Measurements from ENCODE around the gene PHF24. TPM values are rescaled to one million over a fixed set of nuclear protein-coding genes. Genes with fewer than 3 reads are reported as not detected.
"Not testable (repeated sequence)": the region's sequence is repeated elsewhere in the genome, so short reads cannot be mapped to it uniquely, and the experiment has no call there.

PHF24 gene
- 0.37 and 0.42 TPM in 2 replicates for total RNA-seq (2014; rRNA removed; shearing (Covaris generic))

DNA sequence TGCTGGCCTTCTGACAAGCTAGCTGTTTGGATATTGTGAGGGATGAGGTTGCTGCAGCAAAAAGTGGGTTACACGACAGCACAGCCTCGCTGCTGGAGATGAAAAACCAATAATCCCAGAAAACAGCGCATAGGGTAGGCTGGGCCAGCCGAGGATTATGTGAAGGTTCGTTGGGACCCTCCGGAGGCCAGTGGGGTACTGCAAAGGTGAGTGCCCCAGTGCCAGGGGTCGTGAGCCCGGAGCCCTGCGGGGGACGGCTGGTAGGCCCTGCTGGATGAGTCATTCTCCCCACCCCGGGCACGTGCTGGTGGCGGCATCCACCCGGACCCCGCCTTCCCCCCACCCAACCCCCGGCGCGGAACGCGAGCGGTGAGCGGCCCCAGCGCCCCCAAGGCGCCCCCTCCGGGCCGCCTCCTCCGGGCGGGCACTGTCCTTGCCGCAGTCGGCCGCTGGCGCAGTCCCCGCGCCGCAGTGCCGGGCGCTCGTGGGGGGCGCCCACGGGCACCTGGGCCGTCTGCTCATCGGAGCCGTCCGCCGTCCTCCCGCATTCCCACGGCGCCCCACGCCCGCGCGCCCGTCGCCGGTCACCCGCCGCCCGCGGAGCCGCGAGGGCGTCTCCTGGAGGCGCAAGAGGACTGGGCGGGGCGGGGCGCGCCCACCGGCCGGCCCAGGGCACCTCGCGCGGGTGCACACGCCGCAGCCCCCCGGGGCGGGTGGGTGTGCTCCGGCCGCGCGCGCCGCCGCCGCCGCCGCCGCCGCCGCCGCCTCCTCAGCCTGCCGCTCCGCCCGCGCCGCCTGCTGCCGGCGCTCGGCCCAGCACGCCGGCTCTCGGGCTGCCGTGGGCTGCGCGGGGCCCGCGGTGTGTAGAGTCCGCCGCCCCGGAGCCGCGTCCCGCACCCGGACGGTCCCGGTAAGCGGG, at the start of gene PHF24:
Gene PHF24 (plus strand): TSS at position 794 of the 919 bp plus-strand sequence. CDS start 13,014 bp downstream, outside the sequence.
- no peaks in the 10 kb centered on the region for H3K36me3 ChIP-seq (replicated peaks; ENCODE audit: control insufficient read depth, insufficient read depth, low read length)
- H3K27me3 ChIP-seq (ENCODE audit: control insufficient read depth, insufficient read depth, low read length) = peaks cover 35% of the 10 kb centered on the region
- H3K4me3 ChIP-seq (ENCODE audit: insufficient read depth, low read depth, low read length) = peak within 1 kb of the TSS; percentile 41
- DNase-seq = peak; percentile 79

DNA sequence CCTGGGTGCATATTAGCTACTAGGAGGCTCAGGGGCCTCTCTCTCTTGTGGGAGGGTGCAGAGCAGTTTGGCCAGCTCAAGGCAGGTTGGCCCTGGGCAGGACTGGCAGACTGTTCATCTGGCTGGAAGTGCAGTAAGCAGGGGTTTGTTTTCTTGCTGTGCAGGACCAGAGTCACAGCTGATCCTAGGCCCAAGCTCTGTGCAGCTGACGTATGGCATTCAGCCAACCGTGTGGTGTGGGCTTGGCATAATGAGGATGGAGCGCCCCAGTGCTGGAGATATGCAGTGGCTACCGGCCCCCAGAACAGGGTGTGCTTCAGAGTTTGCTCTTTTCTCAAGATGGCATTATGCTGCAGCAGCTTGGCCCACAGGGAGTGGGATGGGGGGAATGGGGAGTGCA, 31.0 kb upstream of the PHF24 start:
- no peak for DNase-seq
- Histone ChIP-seq H3K4me3 (ENCODE audit: insufficient read depth, low read depth, low read length) (no peak overlapping the region), H3K27me3 (ENCODE audit: control insufficient read depth, insufficient read depth, low read length) (no peaks in the 10 kb centered on the region), H3K36me3 (replicated peaks; ENCODE audit: control insufficient read depth, insufficient read depth, low read length) (no peaks in the 10 kb centered on the region)

DNA sequence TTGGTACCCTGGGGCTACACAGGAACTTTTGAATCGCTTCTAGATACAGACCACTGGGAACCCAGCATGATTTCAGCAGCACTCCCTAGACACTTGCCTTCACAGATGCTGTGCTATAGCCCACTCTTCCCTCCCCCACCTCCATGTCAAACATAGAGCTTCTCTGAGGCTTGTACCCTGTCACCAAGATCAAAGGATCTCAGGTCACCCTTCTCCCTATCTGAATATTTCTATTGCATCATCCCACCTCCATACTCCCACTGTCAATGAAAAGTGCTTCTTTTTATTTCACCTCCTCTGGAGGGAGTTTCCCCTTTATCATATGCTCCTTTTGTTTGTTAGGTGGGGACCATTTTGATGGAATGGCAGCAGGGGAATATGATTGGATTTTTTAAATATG, 29.2 kb upstream of the PHF24 start:
- DNase-seq = no peak
- Histone ChIP-seq H3K27me3 (ENCODE audit: control insufficient read depth, insufficient read depth, low read length) (no peaks in the 10 kb centered on the region), H3K36me3 (replicated peaks; ENCODE audit: control insufficient read depth, insufficient read depth, low read length) (no peaks in the 10 kb centered on the region), H3K4me3 (ENCODE audit: insufficient read depth, low read depth, low read length) (no peak overlapping the region)

- Histone ChIP-seq H3K27me3 (ENCODE audit: control insufficient read depth, insufficient read depth, low read length) (no peaks in the 10 kb centered on the region), H3K4me3 (ENCODE audit: insufficient read depth, low read depth, low read length) (no peak overlapping the region), H3K36me3 (replicated peaks; ENCODE audit: control insufficient read depth, insufficient read depth, low read length) (no peaks in the 10 kb centered on the region)
- DNase-seq = peak; percentile 69
Observed at GRCh38 chr9:34929506-34930102, 28.5 kb upstream of the PHF24 start.

- DNase-seq; H3K27me3 ChIP-seq (ENCODE audit: control insufficient read depth, insufficient read depth, low read length); H3K4me3 ChIP-seq (ENCODE audit: insufficient read depth, low read depth, low read length); H3K36me3 ChIP-seq (replicated peaks; ENCODE audit: control insufficient read depth, insufficient read depth, low read length): not testable (repeated sequence)
Observed at GRCh38 chr9:34939989-34940388, 18.1 kb upstream of the PHF24 start.

DNA sequence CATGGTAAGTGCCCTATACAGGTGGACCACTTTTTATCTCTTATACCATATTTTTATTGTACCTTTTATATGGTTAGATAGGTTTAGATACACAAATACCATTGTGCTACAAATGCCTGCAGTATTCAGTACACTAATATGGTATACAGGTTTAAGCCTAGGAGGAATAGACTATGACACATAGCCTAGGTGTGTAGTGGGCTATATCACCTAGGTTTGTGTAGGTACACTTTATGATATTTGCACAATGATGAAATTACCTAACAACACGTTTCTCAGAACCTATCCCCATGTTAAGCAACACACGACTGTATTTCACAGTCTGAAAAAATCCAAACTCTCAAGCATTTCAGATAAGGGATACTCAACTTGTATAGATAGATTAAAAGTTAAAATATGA, 9.6 kb upstream of the PHF24 start:
- H3K27me3 ChIP-seq (ENCODE audit: control insufficient read depth, insufficient read depth, low read length) = no peaks in the 10 kb centered on the region
- no peaks in the 10 kb centered on the region for H3K36me3 ChIP-seq (replicated peaks; ENCODE audit: control insufficient read depth, insufficient read depth, low read length)
- DNase-seq = no peak
- no peak overlapping the region for H3K4me3 ChIP-seq (ENCODE audit: insufficient read depth, low read depth, low read length)

DNA sequence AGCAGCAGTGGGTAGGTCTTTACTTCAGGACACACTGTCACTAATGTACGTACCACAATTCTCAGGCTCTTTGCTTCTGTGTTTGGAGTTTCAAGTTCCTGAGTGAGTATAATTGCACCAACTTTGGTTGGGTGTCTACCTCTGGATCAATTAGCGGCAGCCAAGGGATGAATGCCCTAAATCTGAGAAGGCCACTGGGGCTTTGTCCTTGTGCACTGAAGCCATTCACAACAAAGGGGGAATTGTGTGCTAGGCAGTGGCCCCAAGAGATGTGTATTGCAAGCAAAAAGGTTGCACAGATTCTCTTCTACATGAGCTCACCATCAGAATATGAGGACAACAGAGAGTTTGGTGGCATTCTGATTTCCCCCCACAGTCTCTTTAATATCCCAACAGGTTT, 3.9 kb upstream of the PHF24 start:
- Histone ChIP-seq H3K4me3 (ENCODE audit: insufficient read depth, low read depth, low read length) (no peak overlapping the region), H3K27me3 (ENCODE audit: control insufficient read depth, insufficient read depth, low read length) (peaks cover 23% of the 10 kb centered on the region)

DNA sequence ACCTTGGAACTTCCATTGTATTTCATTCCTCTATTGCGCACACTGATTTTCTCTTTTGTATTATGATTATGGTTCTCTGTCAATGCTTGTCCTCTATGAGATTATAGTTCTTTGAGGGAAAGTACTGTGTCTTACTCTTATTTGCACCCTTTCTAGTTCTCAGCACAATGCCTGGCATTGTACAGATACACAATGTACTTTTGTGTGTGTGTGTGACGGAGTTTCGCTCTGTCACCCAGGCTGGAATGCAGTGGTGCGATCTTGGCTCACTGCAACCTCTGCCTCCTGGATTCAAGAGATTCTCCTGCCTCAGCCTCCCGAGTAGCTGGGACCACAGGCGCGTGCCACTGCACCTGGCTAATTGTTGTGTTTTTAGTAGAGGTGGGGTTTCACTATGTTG, 2.0 kb upstream of the PHF24 start:
- H3K4me3 ChIP-seq (ENCODE audit: insufficient read depth, low read depth, low read length); H3K36me3 ChIP-seq (replicated peaks; ENCODE audit: control insufficient read depth, insufficient read depth, low read length); DNase-seq: not testable (repeated sequence)
- peaks cover 35% of the 10 kb centered on the region for H3K27me3 ChIP-seq (ENCODE audit: control insufficient read depth, insufficient read depth, low read length)

More for the DNA sequence above, 3.9 kb upstream of the PHF24 start:
- H3K36me3 ChIP-seq (replicated peaks; ENCODE audit: control insufficient read depth, insufficient read depth, low read length) = no peaks in the 10 kb centered on the region
- no peak for DNase-seq

- no peak for DNase-seq
Observed at GRCh38 chr9:34956648-34957047, 1.4 kb upstream of the PHF24 start.

DNA sequence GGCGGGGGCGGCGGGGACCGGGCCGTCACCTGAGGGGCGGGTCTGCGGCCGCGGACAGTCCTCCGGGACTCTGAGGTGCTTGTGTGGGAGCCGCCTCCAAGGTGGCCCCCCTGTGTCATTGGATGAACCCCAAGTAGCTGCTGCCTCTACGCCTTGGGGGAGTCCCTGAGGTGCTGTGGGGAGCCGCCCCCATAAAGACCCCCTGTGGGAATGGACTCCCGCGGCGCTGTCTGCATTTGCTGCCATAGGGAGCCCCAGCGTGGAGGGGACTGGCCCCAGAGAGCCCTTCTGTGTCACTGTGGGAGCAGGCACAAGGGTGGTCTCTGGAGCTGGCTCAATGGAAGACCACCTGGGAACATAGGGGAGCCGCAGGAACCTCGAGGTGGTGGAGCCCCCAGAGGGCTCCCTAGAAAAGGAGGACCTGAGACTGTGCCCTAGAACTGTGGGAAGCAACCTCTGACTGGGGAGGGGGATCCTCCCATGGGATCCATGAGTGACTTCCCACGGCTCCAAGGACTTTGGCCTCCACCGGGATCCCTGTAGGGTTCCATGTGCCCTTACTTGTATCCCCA, 412 bp downstream of the PHF24 start:
- H3K36me3 ChIP-seq (replicated peaks; ENCODE audit: control insufficient read depth, insufficient read depth, low read length) = no peaks in the 10 kb centered on the region
- peak overlapping the region; percentile 33 for H3K4me3 ChIP-seq (ENCODE audit: insufficient read depth, low read depth, low read length)
- DNase-seq = no peak
- peaks cover 35% of the 10 kb centered on the region for H3K27me3 ChIP-seq (ENCODE audit: control insufficient read depth, insufficient read depth, low read length)

More at GRCh38 chr9:34956648-34957047, 1.4 kb upstream of the PHF24 start:
- H3K4me3 ChIP-seq (ENCODE audit: insufficient read depth, low read depth, low read length) = no peak overlapping the region
- H3K36me3 ChIP-seq (replicated peaks; ENCODE audit: control insufficient read depth, insufficient read depth, low read length) = no peaks in the 10 kb centered on the region
- peaks cover 35% of the 10 kb centered on the region for H3K27me3 ChIP-seq (ENCODE audit: control insufficient read depth, insufficient read depth, low read length)

- no peak overlapping the region for H3K4me3 ChIP-seq (ENCODE audit: insufficient read depth, low read depth, low read length)
- H3K36me3 ChIP-seq (replicated peaks; ENCODE audit: control insufficient read depth, insufficient read depth, low read length) = no peaks in the 10 kb centered on the region
- peaks cover 35% of the 10 kb centered on the region for H3K27me3 ChIP-seq (ENCODE audit: control insufficient read depth, insufficient read depth, low read length)
- DNase-seq = no peak
Observed at GRCh38 chr9:34959461-34959860, 1.4 kb downstream of the PHF24 start.

DNA sequence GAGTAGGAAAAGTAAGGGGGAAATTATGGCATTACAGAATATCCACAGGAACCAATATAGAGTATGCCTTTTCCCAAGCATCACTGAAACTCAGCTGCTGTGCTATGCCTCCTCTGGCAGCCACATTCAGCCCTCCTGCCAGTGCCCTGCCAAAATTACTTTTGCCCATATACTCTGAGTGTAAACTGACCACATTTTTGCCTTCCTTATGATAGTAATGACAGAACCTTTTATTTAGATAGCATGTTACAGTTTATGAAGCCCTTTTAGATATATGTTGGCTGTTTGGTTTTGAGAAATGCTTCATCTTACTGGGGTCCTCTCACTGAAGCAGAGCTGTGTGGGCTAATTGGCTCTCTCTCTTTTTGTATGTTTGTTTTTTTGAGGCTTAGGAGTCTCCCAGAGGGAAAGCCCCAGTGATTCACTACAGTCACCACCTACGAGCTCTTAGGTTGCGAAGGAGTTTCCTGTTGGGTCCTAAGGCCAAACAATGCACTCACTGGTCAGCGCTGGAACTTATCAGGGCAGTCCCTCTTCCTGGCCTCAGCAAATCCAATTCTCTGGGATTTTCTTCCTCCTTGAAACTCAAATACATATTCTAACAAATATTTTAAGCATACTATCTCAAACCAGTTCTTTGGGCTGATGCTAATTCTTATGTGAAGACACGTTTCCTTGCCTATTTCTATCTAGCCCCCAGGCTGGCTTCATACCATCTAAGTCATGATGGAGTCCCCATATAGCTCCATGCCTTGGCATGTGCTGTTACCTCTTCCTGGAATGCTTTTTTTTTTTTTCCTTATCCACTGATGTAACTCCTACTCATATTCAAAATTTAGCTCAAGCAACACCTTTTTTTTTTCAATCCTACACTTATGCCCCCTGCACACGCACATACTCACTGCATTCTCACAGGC, 3.7 kb downstream of the PHF24 start:
- H3K27me3 ChIP-seq (ENCODE audit: control insufficient read depth, insufficient read depth, low read length) = peaks cover 31% of the 10 kb centered on the region
- no peak for DNase-seq

DNA sequence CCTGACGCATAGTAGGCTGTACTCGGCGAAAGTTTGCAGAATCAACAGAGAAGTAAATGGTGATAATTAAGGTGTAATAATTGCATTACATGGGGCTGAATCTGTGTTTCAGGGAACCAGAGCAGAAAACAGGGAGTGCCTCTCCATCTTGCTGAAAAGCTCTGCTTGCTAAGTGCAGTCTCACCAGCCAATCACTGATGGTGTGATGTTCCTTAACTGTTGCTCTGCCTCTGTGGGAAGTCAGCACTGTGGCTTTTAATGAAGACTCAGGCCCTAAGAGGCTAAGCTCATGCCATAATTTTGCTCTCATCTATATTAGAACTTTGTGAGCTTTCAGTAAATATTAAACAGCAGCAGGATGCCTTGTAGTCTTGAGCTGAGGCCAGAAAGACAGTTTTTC, 4.5 kb downstream of the PHF24 start:
- Histone ChIP-seq H3K36me3 (replicated peaks; ENCODE audit: control insufficient read depth, insufficient read depth, low read length) (no peaks in the 10 kb centered on the region), H3K4me3 (ENCODE audit: insufficient read depth, low read depth, low read length) (no peak overlapping the region), H3K27me3 (ENCODE audit: control insufficient read depth, insufficient read depth, low read length) (peaks cover 24% of the 10 kb centered on the region)
- no peak for DNase-seq

More for the DNA sequence above, 3.7 kb downstream of the PHF24 start:
- Histone ChIP-seq H3K36me3 (replicated peaks; ENCODE audit: control insufficient read depth, insufficient read depth, low read length) (no peaks in the 10 kb centered on the region), H3K4me3 (ENCODE audit: insufficient read depth, low read depth, low read length) (no peak overlapping the region)

- Histone ChIP-seq H3K4me3 (ENCODE audit: insufficient read depth, low read depth, low read length) (no peak overlapping the region), H3K36me3 (replicated peaks; ENCODE audit: control insufficient read depth, insufficient read depth, low read length) (no peaks in the 10 kb centered on the region), H3K27me3 (ENCODE audit: control insufficient read depth, insufficient read depth, low read length) (peaks cover 18% of the 10 kb centered on the region)
- no peak for DNase-seq
Observed at GRCh38 chr9:34963552-34963951, 5.5 kb downstream of the PHF24 start.

All from H7 (cell line).